Hematopoietic multipotent progenitor cell treated with erythropoietin and hydrocortisone succinate and interleukin-3 and kit ligand, for 8 days (in vitro differentiated cells): Measurements from ENCODE around the gene SLC16A8.
A peak's percentile ranks its signal among the peaks of the same experiment; 100 is the strongest.

Experiments
- DNase-seq: peaks from one replicate; pipeline ENCODE4 v3.0.0-alpha.2; 2015

The SLC16A8 gene

GRCh38 chr22:38071421-38072321, 12.3 kb downstream of the SLC16A8 start:
- DNase-seq, result no peak

- no peak for DNase-seq
Measured at GRCh38 chr22:38070250-38070921, 13.6 kb downstream of the SLC16A8 start.

GRCh38 chr22:38069372-38070249, 14.4 kb downstream of the SLC16A8 start:
- peak; percentile 16 for DNase-seq

- no peak for DNase-seq
Measured at GRCh38 chr22:38068641-38069371, 15.2 kb downstream of the SLC16A8 start.

- no peak for DNase-seq
Measured at GRCh38 chr22:38067761-38068360, 16.1 kb downstream of the SLC16A8 start.

GRCh38 chr22:38067028-38067415, 17.0 kb downstream of the SLC16A8 start:
- no peak for DNase-seq

- no peak for DNase-seq
Measured at GRCh38 chr22:38066381-38067027, 17.5 kb downstream of the SLC16A8 start.

- DNase-seq, result no peak
Measured at GRCh38 chr22:38065539-38065938, 18.4 kb downstream of the SLC16A8 start.

GRCh38 chr22:38062791-38063190, 21.2 kb downstream of the SLC16A8 start:
- DNase-seq, result no peak

- DNase-seq, result peak; percentile 82
Measured at GRCh38 chr22:38056969-38057891, 26.8 kb downstream of the SLC16A8 start, which contains the start of gene PICK1. TSS of gene PICK1 (plus strand) at chr22:38057404. CDS start at chr22:38057810, 406 bp downstream.

GRCh38 chr22:38051900-38052862, 31.8 kb downstream of the SLC16A8 start:
- peak; percentile 82 for DNase-seq

GRCh38 chr22:38051261-38051660, 32.7 kb downstream of the SLC16A8 start:
- no peak for DNase-seq

- DNase-seq, result no peak
Measured at GRCh38 chr22:38050720-38051119, 33.3 kb downstream of the SLC16A8 start.

- no peak for DNase-seq
Measured at GRCh38 chr22:38049812-38050619, 34.0 kb downstream of the SLC16A8 start.

- DNase-seq, result no peak
Measured at GRCh38 chr22:38046070-38046748, 37.8 kb downstream of the SLC16A8 start.

- no peak for DNase-seq
Measured at GRCh38 chr22:38043151-38044039, 40.6 kb downstream of the SLC16A8 start.

- DNase-seq, result no peak
Measured at GRCh38 chr22:38042488-38042790, 41.5 kb downstream of the SLC16A8 start.
